Panc1 (cell line): Measurements from ENCODE around the gene TTLL11. TPM values are rescaled to one million over a fixed set of nuclear protein-coding genes. Genes with fewer than 3 reads are reported as not detected.

Source experiments
- ATAC-seq: fragments of 200-7000 bp; cut with Tn5 transposase; 2 replicates; pipeline ENCODE4 v1.9.1; 2020; ENCODE audit warnings: mild to moderate bottlenecking, moderate library complexity
- BruUV-seq: library from RNA; stranded (reverse); fragments of 400-500 nt; replicated peaks from 2 replicates; lab custom pipeline; 2021; lab: Mats Ljungman, UMichigan
- CTCF ChIA-PET: fragments of 300-600 bp; sonication (Branson Sonifier 250); formaldehyde crosslinking; loops from one replicate; lab custom pipeline; 2022; ENCODE audit warnings: antibody characterized with exemption; lab: Charles Lee
- POLR2A ChIA-PET: fragments of 300-600 bp; sonication (Branson Sonifier 250); formaldehyde crosslinking; loops from one replicate; lab custom pipeline; 2022; ENCODE audit warnings: antibody characterized with exemption; lab: Charles Lee
- DNase-seq: peaks from one replicate; pipeline ENCODE4 v3.0.0-alpha.2; 2010; ENCODE audit warnings: low read depth, low spot score
- H3K27ac ChIP-seq: 2 replicates; pipeline ENCODE4 v1.5.1; 2011; ENCODE audit warnings: mild to moderate bottlenecking, low read length, inconsistent platforms
- H3K27me3 ChIP-seq: fragments of 200-500 bp; sonication (Bioruptor generic); 2 replicates; pipeline ENCODE4 v1.6.0; 2014; ENCODE audit warnings: low read length, inconsistent platforms; ENCODE audit not compliant: control insufficient read depth, insufficient read depth
- H3K36me3 ChIP-seq: fragments of 200-500 bp; sonication (Bioruptor generic); 2 replicates; pipeline ENCODE4 v1.5.1; 2014; ENCODE audit warnings: inconsistent platforms, mild to moderate bottlenecking, low read length, moderate library complexity; ENCODE audit not compliant: control insufficient read depth, insufficient read depth
- H3K4me1 ChIP-seq: 2 replicates; pipeline ENCODE4 v1.5.1; 2011; ENCODE audit warnings: inconsistent platforms, mild to moderate bottlenecking, low read length, moderate library complexity; ENCODE audit not compliant: control insufficient read depth, insufficient read depth
- H3K4me3 ChIP-seq, 2 experiments: 2 replicates each; pipeline ENCODE4 v1.5.1; 2011 to 2012; ENCODE audit warnings: low read depth in 2 of 2, low read length in 2 of 2, mild to moderate bottlenecking in 2 of 2, inconsistent platforms in 1 of 2, moderate library complexity in 1 of 2
- H3K9me3 ChIP-seq: fragments of 200-500 bp; sonication (Bioruptor generic); 2 replicates; pipeline ENCODE4 v1.5.1; 2014; ENCODE audit warnings: low read depth, mild to moderate bottlenecking, inconsistent platforms, low read length, moderate library complexity; ENCODE audit not compliant: control insufficient read depth, insufficient read depth
- CTCF ChIP-seq: fragments of 450-650 bp; IDR thresholded peaks from 2 replicates; pipeline ENCODE4 v1.5.1; 2017; ENCODE audit warnings: mild to moderate bottlenecking
- POLR2AphosphoS5 ChIP-seq: IDR thresholded peaks from 2 replicates; pipeline ENCODE4 v1.6.1; 2012; ENCODE audit warnings: mild to moderate bottlenecking, low read depth, low read length, moderate library complexity
- REST ChIP-seq, 2 experiments: IDR thresholded peaks; 2 replicates each; pipeline ENCODE4 v1.6.1; 2011 to 2012; ENCODE audit warnings: low read depth in 2 of 2, control low read depth in 1 of 2, low read length in 1 of 2, mild to moderate bottlenecking in 1 of 2, moderate library complexity in 1 of 2; ENCODE audit not compliant: insufficient read depth in 1 of 2
- SIN3A ChIP-seq: IDR thresholded peaks from 2 replicates; pipeline ENCODE4 v1.6.1; 2012; ENCODE audit warnings: low read depth, mild to moderate bottlenecking, low read length, moderate library complexity, borderline replicate concordance; ENCODE audit not compliant: insufficient read depth
- TCF7L2 ChIP-seq: IDR thresholded peaks from 2 replicates; pipeline ENCODE4 v1.6.1; 2011; ENCODE audit warnings: mild to moderate bottlenecking, low read depth, low read length, inconsistent platforms
- in situ Hi-C: cut with HindIII; loops from 2 replicates; pipeline ENCODE4 v1.10.0; 2016; ENCODE audit warnings: low sequenced_read_pairs, low pct_unique_long_range_greater_than_20kb
- intact Hi-C: fragments of 100-400 bp; cut with micrococcal nuclease; formaldehyde crosslinking; loops from one replicate; pipeline ENCODE4 v1.10.0; 2022; ENCODE audit not compliant: unreplicated experiment
- total RNA-seq: library from RNA; stranded (reverse); gene quantifications from one replicate; pipeline ENCODE4 v1.2.1, GENCODE V29; 2021; ENCODE audit not compliant: unreplicated experiment

The TTLL11 gene
- total RNA-seq, 1 experiment from 2014 or later = 1.1 TPM

GRCh38 chr9:121955649-121956048, 137.5 kb downstream of the TTLL11 start:
- Histone ChIP-seq H3K27ac (no peak overlapping the region), H3K4me1 (no peaks in the 10 kb centered on the region), H3K9me3 (no peaks in the 10 kb centered on the region), H3K27me3 (no peaks in the 10 kb centered on the region), H3K36me3 (no peaks in the 10 kb centered on the region), H3K4me3 (no peak overlapping the region)
- intact Hi-C loops (no loop called here), in situ Hi-C loops (no loop called here)
- POLR2A ChIA-PET = no interaction called here
- no peak for TF ChIP-seq POLR2AphosphoS5
- no peak for TF ChIP-seq CTCF
- TF ChIP-seq REST (IDR thresholded peaks at IDR 0.05; ENCODE audit: insufficient read depth in 1 of 2, low read depth in 2 of 2, low read length in 1 of 2) = no peak
- no peak for TF ChIP-seq TCF7L2
- no peak for TF ChIP-seq SIN3A
- ATAC-seq = no peak
- CTCF ChIA-PET = no interaction called here
- no peak for DNase-seq
- BruUV-seq = no TSS peak

GRCh38 chr9:121954477-121955140, 138.5 kb downstream of the TTLL11 start:
- ATAC-seq (no peak), DNase-seq (no peak)
- Histone ChIP-seq H3K4me1 (no peaks in the 10 kb centered on the region), H3K9me3 (no peaks in the 10 kb centered on the region), H3K27ac (no peak overlapping the region), H3K36me3 (no peaks in the 10 kb centered on the region), H3K27me3 (no peaks in the 10 kb centered on the region), H3K4me3 (no peak overlapping the region)
- TF ChIP-seq CTCF (no peak), POLR2AphosphoS5 (no peak), TCF7L2 (no peak), SIN3A (no peak), REST (IDR thresholded peaks at IDR 0.05; ENCODE audit: insufficient read depth in 1 of 2, low read depth in 2 of 2, low read length in 1 of 2) (no peak)
- intact Hi-C loops (no loop called here), in situ Hi-C loops (no loop called here)
- POLR2A ChIA-PET = no interaction called here
- no TSS peak for BruUV-seq
- CTCF ChIA-PET = no interaction called here
